ENCODE measurements around the gene CYYR1.
A peak's percentile ranks its signal among the peaks of the same experiment; 100 is the strongest.

The CYYR1 gene

GRCh38 chr21:26515257-26515656 lies 57.8 kb downstream of the CYYR1 start:
- H3K4me3 ChIP-seq (ENCODE audit: low read length), result no peak overlapping the region
- no peak for DNase-seq (ENCODE audit: low read depth)
- no peak for TF ChIP-seq CTCF (conservative IDR thresholded peaks at IDR 0.05; ENCODE audit: low read length)

- DNase-seq (ENCODE audit: low read depth), result peak; percentile 91
- no peak overlapping the region for H3K4me3 ChIP-seq (ENCODE audit: low read length)
- TF ChIP-seq CTCF (conservative IDR thresholded peaks at IDR 0.05; ENCODE audit: low read length), result no peak
These were observed 59.9 kb downstream of the CYYR1 start for GRCh38 chr21:26513212-26513611.

GRCh38 chr21:26512664-26513063 lies 60.4 kb downstream of the CYYR1 start:
- no peak for DNase-seq (ENCODE audit: low read depth)
- TF ChIP-seq CTCF (conservative IDR thresholded peaks at IDR 0.05; ENCODE audit: low read length), result no peak
- H3K4me3 ChIP-seq (ENCODE audit: low read length), result no peak overlapping the region

- no peak overlapping the region for H3K4me3 ChIP-seq (ENCODE audit: low read length)
- DNase-seq (ENCODE audit: low read depth), result no peak
- TF ChIP-seq CTCF (conservative IDR thresholded peaks at IDR 0.05; ENCODE audit: low read length), result no peak
These were observed 64.2 kb downstream of the CYYR1 start for GRCh38 chr21:26508903-26509302.

- peak; percentile 72 for DNase-seq (ENCODE audit: low read depth)
- TF ChIP-seq CTCF (conservative IDR thresholded peaks at IDR 0.05; ENCODE audit: low read length), result no peak
- no peak overlapping the region for H3K4me3 ChIP-seq (ENCODE audit: low read length)
These were observed 66.1 kb downstream of the CYYR1 start for GRCh38 chr21:26506956-26507355.

- H3K4me3 ChIP-seq (ENCODE audit: low read length), result no peak overlapping the region
- TF ChIP-seq CTCF (conservative IDR thresholded peaks at IDR 0.05; ENCODE audit: low read length), result no peak
- no peak for DNase-seq (ENCODE audit: low read depth)
These were observed 67.9 kb downstream of the CYYR1 start for GRCh38 chr21:26505211-26505610.

- no peak for TF ChIP-seq CTCF (conservative IDR thresholded peaks at IDR 0.05; ENCODE audit: low read length)
- DNase-seq (ENCODE audit: low read depth), result no peak
- H3K4me3 ChIP-seq (ENCODE audit: low read length), result no peak overlapping the region
These were observed 69.7 kb downstream of the CYYR1 start for GRCh38 chr21:26503414-26503813.

All from AG10803 (cell line).